Erythroblast (primary cell): Measurements from ENCODE around the gene SF3B6.

Experiments
- DNase-seq, 2 experiments: peaks; one replicate each; lab custom pipeline; 2025; lab: John Stamatoyannopoulos, UW
- GATA1 ChIP-seq: IDR thresholded peaks from 2 replicates; pipeline ENCODE4 v1.6.1; 2011; ENCODE audit warnings: low read depth, mild to moderate bottlenecking, control low read depth, low read length, moderate library complexity
- POLR2A ChIP-seq: IDR thresholded peaks from 2 replicates; pipeline ENCODE4 v1.6.1; 2011; ENCODE audit warnings: mild to moderate bottlenecking, low read length

Gene SF3B6

GRCh38 chr2:24026233-24026632 lies 49.9 kb downstream of the SF3B6 start:
- TF ChIP-seq POLR2A (no peak), GATA1 (no peak)
- peak; percentile 39 to 42 for DNase-seq

DNA sequence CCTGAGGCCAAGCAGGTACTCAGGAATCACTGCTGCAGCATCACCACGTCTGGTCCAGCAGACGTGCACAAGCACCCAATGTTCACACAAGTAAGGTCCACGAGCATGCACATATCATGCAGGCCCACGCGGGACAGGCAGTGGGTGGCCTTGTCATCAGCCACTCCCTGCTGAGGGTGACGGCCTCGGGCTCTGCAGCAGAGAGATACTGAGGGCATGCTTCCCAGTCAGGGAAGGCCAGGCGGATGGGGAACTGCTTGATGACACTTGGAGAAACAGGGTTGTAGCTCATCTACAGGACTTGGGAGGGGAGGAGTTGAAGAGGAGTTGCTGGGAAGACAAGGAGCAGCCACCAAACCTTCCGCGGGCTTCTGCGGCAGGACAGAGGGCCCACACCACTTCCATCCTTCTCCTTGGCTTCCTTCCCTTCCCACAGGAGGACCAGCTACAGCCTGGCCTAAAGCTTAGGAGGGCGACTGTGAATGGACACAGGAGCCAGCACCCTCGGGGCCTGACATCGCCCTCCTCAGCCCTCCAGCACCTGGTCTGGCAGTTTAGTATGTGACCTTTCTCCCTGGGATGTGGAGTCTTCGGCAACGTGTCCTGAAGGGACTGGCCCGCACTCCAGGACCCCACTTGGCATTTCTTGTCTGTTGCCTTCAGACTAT lies 51.0 kb downstream of the SF3B6 start:
- DNase-seq: peak; percentile 45 to 51
- TF ChIP-seq GATA1 (no peak), POLR2A (no peak)

DNA sequence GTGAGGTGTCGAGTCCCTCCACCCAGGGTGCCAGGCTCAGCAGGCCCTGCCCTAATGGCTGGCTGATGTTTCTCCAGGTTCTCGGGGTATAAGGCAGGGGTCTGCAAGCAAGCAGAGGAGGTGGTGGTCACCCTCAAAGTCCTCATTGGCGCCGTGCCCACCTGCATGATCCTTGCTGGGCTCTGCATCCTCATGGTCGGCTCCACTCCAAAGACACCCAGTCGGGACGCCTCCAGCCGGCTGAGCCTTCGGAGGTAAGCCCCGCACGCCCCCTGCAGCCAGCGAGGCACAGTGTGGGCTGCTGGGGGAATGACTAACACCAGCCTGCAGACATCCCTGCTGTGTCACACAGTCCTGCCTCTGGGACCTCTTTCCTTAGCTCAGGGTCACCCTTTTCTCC lies 52.1 kb downstream of the SF3B6 start:
- peak; percentile 33 for TF ChIP-seq POLR2A
- no peak for TF ChIP-seq GATA1

DNA sequence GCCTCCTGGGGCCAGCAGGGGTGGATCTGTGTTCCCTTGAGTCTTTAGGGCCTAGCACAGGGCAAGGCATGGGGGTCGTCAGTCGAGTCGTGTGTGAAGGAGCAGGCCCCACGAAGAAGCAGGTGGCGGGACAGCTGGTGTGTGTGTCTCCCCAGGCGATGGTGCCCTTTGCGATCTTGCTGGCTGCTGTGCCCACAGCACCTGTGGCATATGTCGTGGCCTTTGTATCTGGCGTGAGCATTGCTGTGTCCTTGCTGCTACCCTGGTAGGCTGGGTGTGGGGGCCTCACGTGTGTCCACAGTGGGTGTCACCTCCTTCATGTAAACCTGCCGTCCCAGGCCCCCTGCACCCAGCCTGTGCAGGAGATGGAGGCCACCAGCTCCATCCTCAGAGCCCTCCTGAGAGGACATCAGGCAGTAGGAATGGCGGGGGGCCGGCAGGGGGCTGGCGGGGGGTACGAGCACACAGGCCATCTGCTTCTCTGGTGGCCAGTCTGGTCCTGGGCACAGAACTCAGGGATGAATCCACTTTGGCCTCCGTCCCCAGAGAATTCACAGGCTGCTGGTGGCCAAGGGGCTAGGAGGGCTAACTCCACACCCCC lies 53.1 kb downstream of the SF3B6 start:
- TF ChIP-seq POLR2A (no peak), GATA1 (no peak)
- no peak for DNase-seq

More for the DNA sequence above, 52.1 kb downstream of the SF3B6 start:
- peak in 1 of 2 experiments; percentile 42 for DNase-seq

GRCh38 chr2:24022324-24022974 lies 53.7 kb downstream of the SF3B6 start:
- TF ChIP-seq POLR2A: peak; percentile 22
- no peak for TF ChIP-seq GATA1
- no peak for DNase-seq

DNA sequence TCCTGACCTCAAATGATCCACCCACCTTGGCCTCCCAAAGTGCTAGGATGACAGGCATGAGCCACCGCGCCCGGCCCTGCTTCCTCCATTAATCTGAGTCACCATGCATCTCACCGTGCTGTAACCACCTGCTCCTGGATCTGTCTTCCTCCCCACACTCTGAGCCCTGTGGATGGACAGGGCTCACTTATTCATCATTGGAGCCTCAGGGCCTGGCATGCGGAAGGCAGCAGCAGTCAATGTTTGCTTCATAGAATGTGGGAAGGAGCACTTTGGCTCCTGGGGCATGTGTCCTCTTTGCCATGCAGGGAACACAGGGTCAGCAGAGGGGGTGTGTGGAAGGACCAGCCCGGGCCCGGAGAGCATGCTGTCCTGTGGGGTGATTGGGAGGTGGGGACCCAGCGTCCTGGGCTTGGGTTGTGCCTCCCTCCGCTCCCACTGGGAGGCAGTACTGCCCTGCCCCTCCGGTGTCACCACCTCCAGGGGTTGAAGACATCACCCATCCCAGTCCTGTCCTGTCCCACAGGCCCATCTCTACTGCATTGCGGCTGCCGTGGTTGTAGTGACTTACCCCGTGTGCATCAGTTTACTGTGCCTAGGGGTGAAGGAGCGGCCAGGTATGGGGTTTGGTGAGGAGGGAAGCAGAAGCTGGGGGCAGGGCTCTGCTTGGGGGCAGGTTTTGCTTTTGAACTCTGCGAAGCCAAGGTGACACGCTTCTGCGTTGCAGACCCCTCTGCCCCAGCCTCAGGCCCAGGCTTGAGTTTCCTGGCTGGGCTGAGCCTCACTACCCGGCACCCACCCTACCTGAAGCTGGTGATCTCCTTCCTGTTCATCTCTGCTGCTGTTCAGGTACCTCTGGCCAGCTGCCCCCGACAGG lies 54.8 kb downstream of the SF3B6 start:
- DNase-seq: peak; percentile 41 to 46
- no peak for TF ChIP-seq GATA1

DNA sequence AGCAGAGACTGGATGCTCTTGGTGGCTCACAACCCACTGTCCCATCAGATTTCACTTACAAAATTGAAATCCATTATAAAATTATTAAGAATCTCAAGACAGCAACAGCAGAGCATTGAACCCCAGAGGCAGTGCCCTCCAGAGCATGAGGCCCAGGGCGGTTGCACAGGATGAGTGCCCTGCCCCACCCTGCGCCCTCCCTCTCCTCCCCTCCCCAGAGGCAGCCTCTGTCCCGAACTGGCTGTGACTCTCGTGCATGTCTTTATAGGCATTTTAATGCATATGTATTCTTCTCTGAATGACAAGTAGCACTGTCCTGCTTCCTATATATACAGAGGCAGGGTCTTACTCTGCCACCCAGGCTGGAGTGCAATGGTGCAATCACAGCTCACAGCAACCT lies 55.9 kb downstream of the SF3B6 start:
- no peak for TF ChIP-seq POLR2A
- no peak for TF ChIP-seq GATA1
- DNase-seq: no peak

DNA sequence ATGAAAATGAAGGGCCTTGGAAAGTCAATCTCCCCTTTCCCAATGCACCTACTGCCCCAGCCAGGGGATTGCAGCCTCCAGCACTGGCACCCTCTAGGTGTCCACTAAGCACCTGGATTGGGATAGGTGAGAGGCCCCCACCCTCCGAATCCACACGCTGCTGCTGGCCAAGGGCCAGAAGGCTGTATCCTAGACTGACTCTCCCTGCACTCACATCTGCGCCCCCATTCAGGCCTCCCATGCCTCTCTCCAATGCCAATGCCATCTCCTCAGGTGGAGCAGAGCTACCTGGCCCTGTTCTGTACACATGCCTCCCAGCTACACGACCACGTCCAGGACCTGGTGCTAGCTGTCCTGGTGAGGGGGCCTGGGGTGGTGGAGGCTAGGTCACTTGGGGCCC lies 56.4 kb downstream of the SF3B6 start:
- TF ChIP-seq POLR2A: no peak
- TF ChIP-seq GATA1: no peak
- DNase-seq: no peak

- DNase-seq: no peak
- no peak for TF ChIP-seq GATA1
Measured at GRCh38 chr2:24018241-24018640, 57.9 kb downstream of the SF3B6 start.

- DNase-seq: no peak
- TF ChIP-seq POLR2A (no peak), GATA1 (no peak)
Measured at GRCh38 chr2:24017711-24018110, 58.4 kb downstream of the SF3B6 start.
